DMS 273 treated with DMSO at 0.1 percent for 48 hours (cell line): ENCODE data around the gene VTA1.
"Not testable (repeated sequence)": the region's sequence is repeated elsewhere in the genome, so short reads cannot be mapped to it uniquely, and the experiment has no call there.

Source experiments
- DNase-seq: peaks from one replicate; lab custom pipeline; 2025; lab: John Stamatoyannopoulos, UW

VTA1 gene

DNA sequence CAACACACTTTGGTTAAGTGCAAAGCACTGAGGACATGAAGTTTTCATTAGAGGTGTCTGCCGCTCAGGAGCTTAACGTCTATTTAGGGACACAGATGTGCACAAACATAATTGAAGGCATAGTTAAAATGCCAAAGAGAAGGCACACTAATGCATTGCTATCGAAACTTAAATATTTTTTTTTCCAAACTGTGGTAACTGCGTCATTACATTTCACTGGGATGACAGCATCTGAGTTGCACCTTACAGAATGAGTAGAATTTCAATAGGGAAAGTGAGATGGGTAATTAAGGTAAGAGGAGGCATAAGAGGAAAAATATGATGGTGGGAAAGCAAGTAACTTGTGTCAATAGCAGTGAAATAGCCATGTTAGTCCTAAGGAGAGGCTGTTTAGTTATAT is 79.7 kb downstream of the VTA1 start:
- DNase-seq: no peak

DNA sequence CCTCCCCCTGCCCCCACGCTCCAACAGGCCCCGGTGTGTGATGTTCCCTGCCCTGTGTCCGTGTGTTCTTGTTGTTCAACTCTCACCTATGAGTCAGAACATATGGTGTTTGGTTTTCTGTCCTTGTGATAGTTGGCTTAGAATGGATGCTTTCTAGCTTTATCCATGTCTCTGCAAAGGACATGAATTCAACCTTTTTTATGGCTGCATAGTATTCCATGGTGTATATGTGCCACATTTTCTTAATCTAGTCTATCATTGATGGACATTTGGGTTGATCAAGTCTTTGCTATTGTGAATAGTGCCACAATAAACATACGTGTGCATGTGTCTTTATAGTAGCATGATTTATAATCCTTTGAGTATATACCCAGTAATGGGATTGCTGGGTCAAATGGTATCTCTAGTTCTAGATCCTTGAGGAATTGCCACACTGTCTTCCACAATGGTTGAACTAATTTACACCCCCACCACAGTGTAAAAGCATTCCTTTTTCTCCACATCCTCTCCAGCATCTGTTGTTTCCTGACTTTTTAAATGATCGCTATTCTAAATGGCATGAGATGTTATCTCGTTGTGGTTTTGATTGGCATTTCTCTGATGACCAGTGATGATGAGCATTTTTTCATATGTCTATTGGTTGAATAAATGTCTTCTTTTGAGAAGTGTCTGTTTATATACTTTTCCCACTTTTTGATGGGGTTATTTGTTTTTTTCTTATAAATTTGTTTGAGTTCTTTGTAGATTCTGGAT is 82.6 kb downstream of the VTA1 start:
- DNase-seq: not testable (repeated sequence)

DNA sequence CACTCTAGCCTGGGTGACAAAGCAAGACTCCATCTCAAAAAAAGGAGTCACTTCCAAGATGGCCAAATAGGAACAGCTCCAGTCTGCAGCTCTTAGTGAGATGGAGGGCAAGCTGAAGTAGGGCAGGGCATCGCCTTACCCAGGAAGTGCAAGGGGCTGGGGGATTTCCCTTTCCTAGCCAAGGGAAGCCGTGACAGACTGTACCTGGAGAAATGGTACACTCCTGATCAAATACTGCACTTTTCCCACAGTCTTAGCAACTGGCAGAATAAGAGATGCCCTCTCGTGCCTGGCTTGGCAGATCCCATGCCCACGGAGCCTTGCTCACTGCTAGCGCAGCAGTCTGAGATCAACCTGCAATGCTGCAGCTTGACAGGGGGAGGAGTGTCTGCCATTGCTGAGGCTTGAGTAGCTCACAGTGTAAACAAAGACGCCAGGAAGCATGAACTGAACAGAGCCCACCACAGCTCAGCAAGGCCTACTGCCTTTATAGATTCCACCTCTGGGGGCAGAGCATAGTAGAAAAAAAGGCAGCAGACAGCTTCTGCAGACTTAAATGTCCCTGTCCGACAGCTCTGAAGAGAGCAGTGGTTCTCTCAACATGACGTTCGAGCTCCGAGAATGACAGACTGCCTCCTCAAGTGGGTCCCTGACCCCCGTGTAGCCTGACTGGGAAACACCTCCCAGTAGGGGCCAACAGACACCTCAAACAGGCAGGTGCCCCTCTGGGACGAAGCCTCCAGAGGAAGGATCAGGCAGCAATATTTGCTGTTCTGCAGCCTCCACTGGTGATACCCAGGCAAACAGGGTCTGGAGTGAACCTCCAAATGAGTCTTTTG is 85.4 kb downstream of the VTA1 start:
- not testable (repeated sequence) for DNase-seq

DNA sequence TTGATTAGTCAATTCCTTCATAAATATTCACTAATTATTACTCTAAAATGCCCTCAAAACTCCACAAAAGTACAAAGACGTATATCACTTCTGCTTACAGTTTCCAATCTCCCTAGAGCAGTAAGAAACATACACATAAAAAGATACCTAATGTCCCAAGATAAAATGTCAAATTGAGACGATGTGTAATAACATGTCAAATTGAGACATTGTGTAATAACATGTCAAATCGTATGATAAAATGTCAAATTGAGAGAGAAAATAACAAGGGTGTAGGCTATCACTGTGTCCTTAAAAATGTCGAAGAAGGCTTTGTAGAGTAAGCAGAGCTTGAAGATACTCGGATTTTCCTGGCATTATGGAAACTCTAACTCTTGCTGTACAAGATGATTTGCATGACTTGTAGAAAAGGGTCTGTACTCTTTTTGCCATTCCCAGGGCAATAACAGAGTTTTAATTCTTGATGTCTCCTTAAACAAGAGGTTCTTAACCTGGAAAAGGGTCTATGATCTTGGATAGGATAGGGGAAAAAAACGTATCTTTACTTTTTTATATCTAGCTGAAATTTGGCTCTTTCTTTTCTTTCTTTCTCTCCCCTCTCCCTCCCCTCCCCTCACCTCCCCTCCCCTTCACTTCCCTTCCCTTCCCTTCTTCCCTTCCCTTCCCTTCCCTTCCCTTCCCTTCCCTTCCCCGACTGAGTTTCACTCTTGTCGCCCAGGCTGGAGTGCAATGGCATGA is 87.1 kb downstream of the VTA1 start:
- no peak for DNase-seq

DNA sequence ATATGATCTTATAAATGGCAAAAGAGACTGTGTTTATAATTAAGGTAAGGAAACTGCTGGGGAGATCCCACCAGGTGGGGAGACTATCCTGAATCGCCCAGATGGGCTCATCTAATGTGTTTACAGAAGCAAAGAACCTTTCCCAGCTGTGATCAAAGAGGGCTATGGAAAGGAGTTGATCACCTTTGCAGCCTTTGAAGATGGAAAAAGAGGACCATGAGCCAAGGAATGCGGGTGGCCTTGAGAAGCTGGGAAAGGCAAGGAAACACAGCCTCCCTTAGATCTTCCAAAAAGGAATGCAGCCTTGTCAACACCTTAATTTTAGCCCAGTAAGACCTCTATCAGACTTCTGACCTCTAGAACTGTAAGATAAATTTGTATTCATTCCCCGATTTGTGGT is 88.2 kb downstream of the VTA1 start:
- no peak for DNase-seq

DNA sequence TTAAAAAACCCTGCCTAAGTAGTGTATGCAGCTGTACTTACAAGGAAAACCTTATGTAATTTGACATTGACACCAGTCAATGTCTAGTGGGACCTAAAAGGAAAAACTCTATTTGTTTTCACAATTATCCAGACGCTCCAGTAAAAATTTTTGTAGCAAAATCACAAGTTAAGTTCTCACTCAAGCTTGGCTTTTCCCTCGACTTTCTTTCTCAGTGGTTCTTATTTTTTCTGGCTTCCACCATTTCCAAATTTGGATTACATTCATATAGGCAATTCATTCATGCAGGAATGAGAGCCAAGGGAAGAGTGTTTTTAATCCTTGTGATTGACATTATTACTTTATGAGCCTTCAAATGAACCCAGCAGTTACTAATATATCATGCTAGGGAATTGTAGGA is 88.7 kb downstream of the VTA1 start:
- no peak for DNase-seq

DNA sequence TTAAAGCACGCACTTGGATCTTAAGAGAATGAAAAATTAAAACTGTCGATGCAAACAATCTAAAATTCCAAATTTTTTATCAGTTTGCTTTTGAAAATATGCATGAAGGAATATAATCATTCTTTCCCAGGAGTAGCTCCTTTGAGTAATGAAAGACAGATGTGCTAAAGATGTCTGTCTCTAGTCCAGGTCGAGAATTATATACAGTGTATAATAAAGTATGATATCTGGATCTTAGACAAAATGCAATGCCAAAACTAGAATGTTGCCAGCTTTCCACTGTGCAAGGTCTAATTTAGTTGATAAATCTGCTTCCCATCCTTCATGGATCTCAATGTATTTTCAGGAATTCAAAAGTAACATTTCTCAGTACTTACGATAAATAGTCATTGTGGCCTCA is 89.6 kb downstream of the VTA1 start:
- DNase-seq: no peak

DNA sequence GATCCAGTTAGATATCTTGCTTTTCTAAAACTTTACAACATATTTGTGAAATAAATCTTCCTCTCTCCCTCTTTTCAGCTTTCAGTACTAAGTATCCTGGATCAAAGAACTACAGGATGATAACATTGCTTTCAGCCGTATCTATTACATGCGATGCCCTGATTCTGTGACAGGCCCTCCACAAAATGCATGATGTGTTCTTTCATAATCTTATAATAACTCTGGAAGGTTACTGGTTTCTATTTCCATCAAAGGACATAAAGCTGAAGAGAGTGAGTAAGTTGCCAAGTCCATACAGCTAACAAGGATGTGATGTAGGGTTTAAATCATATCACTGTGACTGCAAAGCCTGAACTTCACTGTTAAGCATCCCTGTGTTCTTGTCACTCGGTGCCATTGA is 91.8 kb downstream of the VTA1 start:
- DNase-seq: no peak

DNA sequence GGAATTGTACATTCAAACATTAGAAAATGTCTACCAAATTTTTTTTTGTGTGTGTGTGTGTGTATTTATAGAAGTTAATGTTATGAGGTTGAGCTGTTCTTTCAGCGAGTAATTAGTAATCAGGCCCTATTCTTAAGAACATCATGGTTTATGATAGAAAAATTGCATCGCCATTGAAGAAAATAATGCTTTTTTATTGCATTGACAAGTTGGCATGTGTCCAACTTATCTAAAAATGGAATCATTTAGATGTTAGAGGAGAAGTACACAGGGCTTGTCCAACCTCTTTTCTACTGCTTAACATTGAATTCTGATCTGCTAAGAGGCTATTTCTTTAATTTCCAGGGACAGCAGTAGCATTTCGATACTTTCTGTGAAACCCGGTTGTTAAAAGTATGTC is 93.1 kb downstream of the VTA1 start:
- no peak for DNase-seq

DNA sequence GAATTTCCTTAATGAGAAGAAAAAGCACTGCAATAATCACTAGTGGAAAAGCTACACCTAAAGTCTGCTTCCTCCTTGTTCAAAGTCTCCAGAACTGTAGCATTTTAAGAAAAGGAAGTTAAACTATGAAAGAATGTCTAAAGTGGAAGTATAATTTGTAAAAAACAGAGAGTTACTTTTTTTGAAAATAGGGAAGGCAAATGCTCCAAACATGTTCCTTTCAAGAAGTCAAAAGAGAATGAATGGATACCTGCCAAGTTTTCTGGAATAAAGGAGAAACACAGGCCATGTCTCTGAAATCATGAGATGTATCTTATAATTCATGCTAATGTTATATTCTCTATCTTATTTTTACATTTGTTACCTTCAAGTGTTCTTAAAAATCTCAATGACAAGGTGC is 94.0 kb downstream of the VTA1 start:
- no peak for DNase-seq

DNA sequence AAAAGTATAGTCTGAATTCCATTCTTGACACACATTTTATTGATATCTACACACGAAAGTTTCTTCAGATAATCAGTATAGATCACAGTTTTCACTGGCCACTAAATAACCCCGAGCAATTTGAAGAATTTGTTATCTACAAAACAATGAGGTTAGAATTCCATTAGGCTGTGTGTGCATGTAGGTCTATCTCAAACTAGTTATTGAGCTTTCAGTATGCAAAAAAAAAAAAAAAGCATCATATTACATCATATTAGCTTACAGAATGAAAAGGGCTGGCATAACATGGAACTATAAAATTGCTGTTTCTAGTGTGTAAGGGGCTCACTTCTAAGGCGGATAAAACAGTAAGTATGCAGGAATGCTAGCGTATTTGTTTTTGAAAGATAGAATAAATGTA is 95.2 kb downstream of the VTA1 start:
- DNase-seq: no peak

DNA sequence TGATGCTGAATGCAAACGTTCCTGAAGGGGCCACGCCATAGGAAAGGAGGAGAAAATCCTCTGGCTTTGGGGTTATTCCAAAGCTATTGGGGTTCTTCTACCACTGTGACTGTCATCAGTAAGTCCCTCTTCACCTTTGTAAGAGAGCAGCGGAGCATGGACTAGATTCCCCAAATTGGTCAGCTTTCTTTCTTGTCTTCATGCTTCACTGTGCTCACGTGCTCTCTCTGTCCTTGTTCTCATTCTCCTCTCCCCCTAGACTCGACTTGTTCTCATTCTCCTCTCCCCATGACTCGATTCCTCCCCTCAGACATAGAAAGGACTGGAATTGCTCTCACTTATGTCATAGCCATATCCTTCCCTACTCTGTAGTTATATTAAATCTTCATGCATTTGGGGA is 99.9 kb downstream of the VTA1 start:
- DNase-seq: no peak

DNA sequence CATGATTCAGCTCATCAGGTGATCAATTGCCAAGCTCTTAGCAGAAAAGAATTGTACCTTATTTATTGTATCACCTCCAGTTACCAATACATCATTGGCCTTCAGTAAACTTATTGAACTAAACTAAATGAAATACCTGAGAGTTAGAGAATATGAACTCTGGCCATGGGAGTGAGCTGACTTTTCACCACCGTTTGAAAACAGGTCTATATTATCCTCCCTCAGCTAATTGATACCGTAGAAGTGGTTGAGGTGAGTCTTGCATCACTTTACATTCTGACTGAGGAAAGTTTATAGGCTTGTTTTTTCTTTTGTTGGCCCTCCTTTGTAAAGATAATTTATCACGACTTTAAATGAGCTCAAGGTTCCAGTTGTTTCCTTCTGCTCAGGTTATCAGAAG is 102.2 kb downstream of the VTA1 start:
- DNase-seq: no peak

DNA sequence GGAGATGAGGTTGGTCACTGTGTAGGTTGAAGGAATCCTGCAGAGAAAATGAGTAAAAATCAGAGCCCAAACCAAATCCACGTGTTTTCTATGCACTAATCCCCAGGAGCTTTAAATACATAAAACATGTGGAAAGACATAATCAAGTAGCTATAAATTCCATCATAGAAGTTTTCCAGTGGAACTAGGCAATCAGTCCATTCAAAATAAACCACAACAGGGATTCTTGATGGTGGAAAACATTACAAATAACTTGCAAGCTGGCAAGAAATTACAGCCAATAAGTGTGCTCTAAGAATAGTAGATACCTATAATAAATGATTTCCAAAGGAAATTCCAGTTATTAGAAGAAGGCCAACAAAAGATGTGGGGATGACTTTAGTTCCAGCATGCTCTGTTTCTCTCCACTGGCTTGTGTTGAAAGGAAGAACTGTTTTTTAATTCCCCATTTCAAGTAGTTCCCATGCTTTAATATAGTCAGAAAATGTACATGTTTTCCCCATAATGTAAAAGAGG is 104.9 kb downstream of the VTA1 start:
- DNase-seq: no peak

DNA sequence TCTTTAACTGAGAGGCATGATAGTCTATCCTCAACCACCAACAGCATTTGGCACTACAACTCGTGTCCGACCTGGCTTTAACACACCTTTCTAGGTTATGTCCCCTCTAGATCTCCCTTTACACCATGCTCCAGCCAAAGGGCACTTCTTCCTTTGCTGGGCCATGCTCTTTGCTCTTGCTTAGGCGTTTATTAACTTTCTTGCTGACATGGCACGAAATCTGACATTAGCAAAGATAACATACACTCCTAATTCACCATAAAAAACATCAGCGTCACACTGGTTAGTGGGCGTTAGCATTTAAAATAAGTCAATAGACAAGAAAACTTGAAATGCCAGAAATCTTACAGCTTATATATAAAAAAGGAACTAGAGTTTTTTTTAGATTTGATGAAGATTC is 107.5 kb downstream of the VTA1 start:
- DNase-seq: no peak

DNA sequence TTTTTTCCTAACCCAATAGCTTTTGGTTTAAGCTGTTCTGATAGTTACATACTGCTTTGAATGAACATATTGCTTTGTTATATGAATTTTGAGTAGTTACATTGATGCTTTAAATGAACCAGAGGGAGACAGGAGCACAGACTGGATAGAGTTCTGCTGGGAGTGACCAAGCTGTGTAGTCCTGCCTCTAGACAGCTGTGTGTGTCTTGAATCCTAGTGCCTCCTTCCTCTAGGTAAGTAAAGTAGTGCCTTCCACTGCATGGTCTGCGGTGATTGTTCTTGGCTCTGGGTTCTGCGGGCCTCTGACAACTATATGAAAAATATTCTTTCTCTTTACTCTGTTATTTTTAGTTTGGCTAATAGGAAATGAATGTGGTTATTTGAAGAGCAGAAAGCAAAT is 108.7 kb downstream of the VTA1 start:
- no peak for DNase-seq

DNA sequence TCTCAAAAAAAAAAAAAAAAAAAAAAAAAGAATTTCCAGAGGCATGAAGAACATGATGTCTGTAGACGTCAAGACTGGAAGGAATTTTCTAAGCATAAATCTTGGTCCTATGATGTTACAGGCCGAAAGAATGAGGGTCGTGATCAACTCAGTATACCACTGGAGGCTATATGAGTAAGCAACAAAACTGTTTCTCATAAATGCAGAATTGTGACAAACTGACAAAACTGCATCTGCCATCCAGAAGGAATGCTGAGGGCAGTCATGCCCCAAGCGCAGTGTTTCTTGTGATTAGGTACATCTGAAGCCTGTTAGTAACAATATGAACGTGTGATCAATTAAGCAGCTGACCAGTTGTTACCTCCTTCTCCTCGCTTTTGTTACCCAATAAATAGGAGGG is 111.2 kb downstream of the VTA1 start:
- DNase-seq: no peak

DNA sequence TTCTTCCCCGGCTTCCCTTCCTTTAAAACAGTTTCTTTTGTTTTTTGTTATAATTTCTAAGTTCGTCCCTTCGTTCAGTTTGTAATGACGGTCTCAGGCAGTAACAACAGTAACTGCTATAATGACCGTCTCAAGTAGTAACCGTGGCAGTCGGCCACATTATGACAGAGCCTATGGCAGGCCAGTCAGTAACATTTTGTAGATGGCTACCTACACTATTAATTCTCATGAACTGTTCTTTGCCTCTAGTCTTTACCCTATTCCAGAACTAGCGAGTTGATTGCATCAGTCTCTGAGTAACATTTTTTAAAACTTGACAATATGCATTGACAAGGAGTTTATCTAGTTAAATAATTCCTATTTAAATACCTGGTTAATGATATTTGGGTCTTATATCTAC is 111.7 kb downstream of the VTA1 start:
- DNase-seq: no peak

DNA sequence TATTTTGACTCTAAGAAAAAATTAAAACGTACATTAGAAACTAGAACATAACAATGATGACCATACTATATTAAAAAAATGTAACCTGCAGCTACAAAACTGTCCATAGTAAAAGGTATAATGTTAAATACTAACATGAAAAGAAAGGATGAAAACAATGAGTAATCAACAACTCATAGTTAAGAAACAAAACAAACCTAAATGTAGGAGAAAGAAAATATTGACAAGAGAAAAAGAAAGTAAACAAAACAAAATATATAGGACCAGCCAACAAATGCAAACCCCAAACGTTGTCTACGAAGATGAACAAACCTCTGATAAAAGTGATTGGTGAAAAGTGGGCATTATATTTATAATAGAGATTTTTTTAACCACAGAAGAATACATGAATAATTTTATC is 113.7 kb downstream of the VTA1 start:
- no peak for DNase-seq

DNA sequence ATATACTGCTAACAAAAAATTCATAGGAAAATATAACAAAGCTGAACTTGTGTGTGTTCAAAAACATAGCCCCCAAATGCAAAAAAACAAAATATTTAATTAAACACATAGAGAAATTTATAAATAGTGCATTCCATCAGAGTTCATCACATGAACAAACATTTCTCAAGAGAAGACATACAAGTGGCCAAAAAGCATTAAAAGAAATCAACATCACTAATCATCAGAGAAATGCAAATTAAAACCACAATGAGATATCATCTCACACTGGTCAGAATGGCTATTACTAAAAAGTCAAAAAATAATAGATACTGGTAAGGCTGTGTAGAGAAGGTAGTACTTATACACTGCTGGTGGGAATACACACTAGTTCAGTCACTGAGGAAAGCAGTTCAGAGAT is 115.2 kb downstream of the VTA1 start:
- no peak for DNase-seq

DNA sequence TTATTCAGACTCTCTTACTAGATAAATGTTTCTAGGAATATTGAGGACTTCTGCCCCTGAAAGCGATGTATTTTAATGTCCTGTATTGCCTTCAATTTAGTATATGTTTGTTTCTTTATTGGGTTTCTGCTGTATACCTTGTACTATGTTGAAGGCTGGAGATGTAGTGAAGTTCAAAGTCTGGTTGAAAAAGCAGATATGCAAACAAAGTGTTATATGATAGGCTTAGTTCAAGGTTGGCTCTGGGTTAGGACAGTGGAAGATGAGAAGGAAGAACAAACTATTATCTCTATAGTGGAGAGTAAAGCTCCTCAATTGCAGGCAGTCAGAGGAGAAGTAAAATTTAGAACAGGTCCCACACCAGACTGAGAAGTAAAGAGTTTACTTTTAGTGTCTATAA is 118.4 kb downstream of the VTA1 start:
- no peak for DNase-seq

DNA sequence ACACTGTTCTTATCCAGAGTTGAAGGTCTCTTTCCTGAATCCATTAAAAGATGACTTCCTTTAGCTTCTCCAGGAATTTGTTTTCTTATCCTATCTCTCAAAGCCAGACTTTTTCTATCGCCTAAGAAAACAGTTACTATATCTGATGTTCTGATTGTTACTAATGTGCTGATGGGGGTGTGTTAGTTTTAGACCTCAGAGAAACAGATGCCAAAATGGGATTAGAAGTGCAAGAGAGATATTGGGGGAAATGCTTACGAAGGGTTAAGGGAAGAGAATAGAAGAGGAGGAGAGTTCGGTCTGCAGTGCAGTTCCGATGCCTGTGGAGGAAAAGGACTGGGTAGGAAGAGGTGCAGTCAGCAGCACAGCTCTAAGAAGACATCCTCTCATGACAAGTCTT is 119.0 kb downstream of the VTA1 start:
- DNase-seq: no peak

DNA sequence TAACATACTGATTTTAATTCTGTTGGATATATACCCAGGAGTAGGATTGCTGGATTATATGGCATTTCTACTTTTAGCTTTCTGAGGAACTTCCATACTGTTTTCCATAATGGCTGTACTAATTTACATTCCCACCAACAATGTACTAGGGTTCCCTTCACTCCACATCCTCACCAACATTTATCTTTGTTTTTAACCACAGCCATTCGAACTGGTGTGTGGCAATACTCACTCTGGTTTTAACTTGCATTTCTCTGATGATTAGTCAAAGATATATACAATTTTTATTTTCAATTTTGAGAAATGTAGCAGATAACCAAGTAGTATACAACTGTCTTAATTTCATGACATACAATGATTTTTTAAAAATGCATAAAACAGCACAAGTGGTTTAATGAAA is 124.4 kb downstream of the VTA1 start:
- DNase-seq: no peak
